ENCODE measurements around the gene KIRREL3. TPM values are rescaled to one million over a fixed set of nuclear protein-coding genes. Genes with fewer than 3 reads are reported as not detected.

KIRREL3 gene
- total RNA-seq, 1 donor from 2014 or later = under 0.01 TPM

GRCh38 chr11:126510621-126511370 is 489.8 kb downstream of the KIRREL3 start:
- H3K9me3 ChIP-seq (ENCODE audit: control insufficient read depth in 3 of 3, low read length in 3 of 3) = peaks cover 0 to 5% (median 0%) of the 10 kb centered on the region in 3 donors

GRCh38 chr11:126507646-126508045 is 492.9 kb downstream of the KIRREL3 start:
- H3K4me1 ChIP-seq (ENCODE audit: control insufficient read depth in 3 of 3, insufficient read depth in 3 of 3, low read length in 3 of 3) = no peaks in the 10 kb centered on the region
- no peaks in the 10 kb centered on the region for H3K36me3 ChIP-seq (ENCODE audit: control insufficient read depth in 3 of 3, insufficient read depth in 3 of 3, low read length in 3 of 3)
- H3K4me3 ChIP-seq (ENCODE audit: low read length in 3 of 3) = no peak overlapping the region
- peaks cover 0 to 12% (median 2%) of the 10 kb centered on the region in 3 donors for H3K9me3 ChIP-seq (ENCODE audit: control insufficient read depth in 3 of 3, low read length in 3 of 3)
- peaks cover 0 to 14% (median 8%) of the 10 kb centered on the region in 3 donors for H3K27me3 ChIP-seq (ENCODE audit: control insufficient read depth in 3 of 3, insufficient read depth in 3 of 3, low read length in 3 of 3)
- H3K27ac ChIP-seq (ENCODE audit: low read depth, low read length) = no peak overlapping the region
- no peak overlapping the region for H3K9ac ChIP-seq (ENCODE audit: low read depth in 1 of 3, low read length in 3 of 3)

More at GRCh38 chr11:126510621-126511370, 489.8 kb downstream of the KIRREL3 start:
- no peaks in the 10 kb centered on the region for H3K36me3 ChIP-seq (ENCODE audit: control insufficient read depth in 3 of 3, insufficient read depth in 3 of 3, low read length in 3 of 3)
- no peak overlapping the region for H3K9ac ChIP-seq (ENCODE audit: low read depth in 1 of 3, low read length in 3 of 3)
- no peak overlapping the region for H3K27ac ChIP-seq (ENCODE audit: low read depth, low read length)
- H3K4me1 ChIP-seq (ENCODE audit: control insufficient read depth in 3 of 3, insufficient read depth in 3 of 3, low read length in 3 of 3) = no peaks in the 10 kb centered on the region
- H3K27me3 ChIP-seq (ENCODE audit: control insufficient read depth in 3 of 3, insufficient read depth in 3 of 3, low read length in 3 of 3) = peaks cover 0 to 19% (median 12%) of the 10 kb centered on the region in 3 donors
- no peak overlapping the region for H3K4me3 ChIP-seq (ENCODE audit: low read length in 3 of 3)

GRCh38 chr11:126506789-126507188 is 493.8 kb downstream of the KIRREL3 start:
- no peaks in the 10 kb centered on the region for H3K36me3 ChIP-seq (ENCODE audit: control insufficient read depth in 3 of 3, insufficient read depth in 3 of 3, low read length in 3 of 3)
- H3K27me3 ChIP-seq (ENCODE audit: control insufficient read depth in 3 of 3, insufficient read depth in 3 of 3, low read length in 3 of 3) = peaks cover 1 to 16% (median 9%) of the 10 kb centered on the region in 3 donors
- H3K4me3 ChIP-seq (ENCODE audit: low read length in 3 of 3) = no peak overlapping the region
- H3K9me3 ChIP-seq (ENCODE audit: control insufficient read depth in 3 of 3, low read length in 3 of 3) = peaks cover 0 to 12% (median 2%) of the 10 kb centered on the region in 3 donors
- H3K27ac ChIP-seq (ENCODE audit: low read depth, low read length) = no peak overlapping the region
- no peak overlapping the region for H3K9ac ChIP-seq (ENCODE audit: low read depth in 1 of 3, low read length in 3 of 3)
- no peaks in the 10 kb centered on the region for H3K4me1 ChIP-seq (ENCODE audit: control insufficient read depth in 3 of 3, insufficient read depth in 3 of 3, low read length in 3 of 3)

GRCh38 chr11:126502982-126503381 is 497.6 kb downstream of the KIRREL3 start:
- H3K27me3 ChIP-seq (ENCODE audit: control insufficient read depth in 3 of 3, insufficient read depth in 3 of 3, low read length in 3 of 3) = peaks cover 18 to 42% (median 19%) of the 10 kb centered on the region in 3 donors

GRCh38 chr11:126502159-126502558 is 498.4 kb downstream of the KIRREL3 start:
- Histone ChIP-seq H3K36me3 (ENCODE audit: control insufficient read depth in 3 of 3, insufficient read depth in 3 of 3, low read length in 3 of 3) (no peaks in the 10 kb centered on the region), H3K27ac (ENCODE audit: low read depth, low read length) (no peak overlapping the region), H3K9me3 (ENCODE audit: control insufficient read depth in 3 of 3, low read length in 3 of 3) (peaks cover 0 to 12% (median 2%) of the 10 kb centered on the region in 3 donors), H3K4me3 (ENCODE audit: low read length in 3 of 3) (no peak overlapping the region), H3K4me1 (ENCODE audit: control insufficient read depth in 3 of 3, insufficient read depth in 3 of 3, low read length in 3 of 3) (no peaks in the 10 kb centered on the region), H3K27me3 (ENCODE audit: control insufficient read depth in 3 of 3, insufficient read depth in 3 of 3, low read length in 3 of 3) (peaks cover 15 to 42% (median 19%) of the 10 kb centered on the region in 3 donors), H3K9ac (ENCODE audit: low read depth in 1 of 3, low read length in 3 of 3) (no peak overlapping the region)

More at GRCh38 chr11:126502982-126503381, 497.6 kb downstream of the KIRREL3 start:
- H3K36me3 ChIP-seq (ENCODE audit: control insufficient read depth in 3 of 3, insufficient read depth in 3 of 3, low read length in 3 of 3) = no peaks in the 10 kb centered on the region
- H3K4me1 ChIP-seq (ENCODE audit: control insufficient read depth in 3 of 3, insufficient read depth in 3 of 3, low read length in 3 of 3) = no peaks in the 10 kb centered on the region
- no peak overlapping the region for H3K4me3 ChIP-seq (ENCODE audit: low read length in 3 of 3)
- peaks cover 0 to 12% (median 2%) of the 10 kb centered on the region in 3 donors for H3K9me3 ChIP-seq (ENCODE audit: control insufficient read depth in 3 of 3, low read length in 3 of 3)
- no peak overlapping the region for H3K27ac ChIP-seq (ENCODE audit: low read depth, low read length)
- no peak overlapping the region for H3K9ac ChIP-seq (ENCODE audit: low read depth in 1 of 3, low read length in 3 of 3)

- no peaks in the 10 kb centered on the region for H3K4me1 ChIP-seq (ENCODE audit: control insufficient read depth in 3 of 3, insufficient read depth in 3 of 3, low read length in 3 of 3)
- no peaks in the 10 kb centered on the region for H3K36me3 ChIP-seq (ENCODE audit: control insufficient read depth in 3 of 3, insufficient read depth in 3 of 3, low read length in 3 of 3)
- peaks cover 0 to 8% (median 2%) of the 10 kb centered on the region in 3 donors for H3K9me3 ChIP-seq (ENCODE audit: control insufficient read depth in 3 of 3, low read length in 3 of 3)
- no peak overlapping the region for H3K27ac ChIP-seq (ENCODE audit: low read depth, low read length)
- no peak overlapping the region for H3K9ac ChIP-seq (ENCODE audit: low read depth in 1 of 3, low read length in 3 of 3)
- peaks cover 15 to 42% (median 19%) of the 10 kb centered on the region in 3 donors for H3K27me3 ChIP-seq (ENCODE audit: control insufficient read depth in 3 of 3, insufficient read depth in 3 of 3, low read length in 3 of 3)
- no peak overlapping the region for H3K4me3 ChIP-seq (ENCODE audit: low read length in 3 of 3)
Observed at GRCh38 chr11:126501641-126502040, 498.9 kb downstream of the KIRREL3 start.

GRCh38 chr11:126500981-126501380 is 499.6 kb downstream of the KIRREL3 start:
- Histone ChIP-seq H3K9ac (ENCODE audit: low read depth in 1 of 3, low read length in 3 of 3) (no peak overlapping the region), H3K4me1 (ENCODE audit: control insufficient read depth in 3 of 3, insufficient read depth in 3 of 3, low read length in 3 of 3) (no peaks in the 10 kb centered on the region), H3K4me3 (ENCODE audit: low read length in 3 of 3) (no peak overlapping the region), H3K27me3 (ENCODE audit: control insufficient read depth in 3 of 3, insufficient read depth in 3 of 3, low read length in 3 of 3) (peaks cover 15 to 42% (median 19%) of the 10 kb centered on the region in 3 donors), H3K27ac (ENCODE audit: low read depth, low read length) (no peak overlapping the region), H3K36me3 (ENCODE audit: control insufficient read depth in 3 of 3, insufficient read depth in 3 of 3, low read length in 3 of 3) (no peaks in the 10 kb centered on the region), H3K9me3 (ENCODE audit: control insufficient read depth in 3 of 3, low read length in 3 of 3) (peaks cover 0 to 8% (median 2%) of the 10 kb centered on the region in 3 donors)

GRCh38 chr11:126499131-126499752 is 501.3 kb downstream of the KIRREL3 start:
- no peaks in the 10 kb centered on the region for H3K4me1 ChIP-seq (ENCODE audit: control insufficient read depth in 3 of 3, insufficient read depth in 3 of 3, low read length in 3 of 3)
- H3K9ac ChIP-seq (ENCODE audit: low read depth in 1 of 3, low read length in 3 of 3) = no peak overlapping the region
- no peaks in the 10 kb centered on the region for H3K36me3 ChIP-seq (ENCODE audit: control insufficient read depth in 3 of 3, insufficient read depth in 3 of 3, low read length in 3 of 3)
- H3K4me3 ChIP-seq (ENCODE audit: low read length in 3 of 3) = no peak overlapping the region
- peaks cover 0 to 1% (median 0%) of the 10 kb centered on the region in 3 donors for H3K9me3 ChIP-seq (ENCODE audit: control insufficient read depth in 3 of 3, low read length in 3 of 3)
- H3K27ac ChIP-seq (ENCODE audit: low read depth, low read length) = no peak overlapping the region
- peaks cover 15 to 44% (median 19%) of the 10 kb centered on the region in 3 donors for H3K27me3 ChIP-seq (ENCODE audit: control insufficient read depth in 3 of 3, insufficient read depth in 3 of 3, low read length in 3 of 3)

GRCh38 chr11:126498281-126498680 is 502.3 kb downstream of the KIRREL3 start:
- no peak overlapping the region for H3K4me3 ChIP-seq (ENCODE audit: low read length in 3 of 3)
- H3K27me3 ChIP-seq (ENCODE audit: control insufficient read depth in 3 of 3, insufficient read depth in 3 of 3, low read length in 3 of 3) = peaks cover 15 to 43% (median 19%) of the 10 kb centered on the region in 3 donors
- H3K36me3 ChIP-seq (ENCODE audit: control insufficient read depth in 3 of 3, insufficient read depth in 3 of 3, low read length in 3 of 3) = no peaks in the 10 kb centered on the region
- no peaks in the 10 kb centered on the region for H3K4me1 ChIP-seq (ENCODE audit: control insufficient read depth in 3 of 3, insufficient read depth in 3 of 3, low read length in 3 of 3)
- no peaks in the 10 kb centered on the region for H3K9me3 ChIP-seq (ENCODE audit: control insufficient read depth in 3 of 3, low read length in 3 of 3)
- no peak overlapping the region for H3K9ac ChIP-seq (ENCODE audit: low read depth in 1 of 3, low read length in 3 of 3)
- no peak overlapping the region for H3K27ac ChIP-seq (ENCODE audit: low read depth, low read length)

- H3K9me3 ChIP-seq (ENCODE audit: control insufficient read depth in 3 of 3, low read length in 3 of 3) = no peaks in the 10 kb centered on the region
- no peak overlapping the region for H3K4me3 ChIP-seq (ENCODE audit: low read length in 3 of 3)
- H3K36me3 ChIP-seq (ENCODE audit: control insufficient read depth in 3 of 3, insufficient read depth in 3 of 3, low read length in 3 of 3) = no peaks in the 10 kb centered on the region
- no peak overlapping the region for H3K27ac ChIP-seq (ENCODE audit: low read depth, low read length)
- H3K4me1 ChIP-seq (ENCODE audit: control insufficient read depth in 3 of 3, insufficient read depth in 3 of 3, low read length in 3 of 3) = no peaks in the 10 kb centered on the region
- H3K27me3 ChIP-seq (ENCODE audit: control insufficient read depth in 3 of 3, insufficient read depth in 3 of 3, low read length in 3 of 3) = peaks cover 15 to 38% (median 19%) of the 10 kb centered on the region in 3 donors
- no peak overlapping the region for H3K9ac ChIP-seq (ENCODE audit: low read depth in 1 of 3, low read length in 3 of 3)
Observed at GRCh38 chr11:126497581-126498122, 502.9 kb downstream of the KIRREL3 start.
